HK-2 (cell line): ENCODE data around the gene TXNDC11.

Source experiments
- DNase-seq: peaks from one replicate; pipeline ENCODE4 v3.0.0-alpha.2; 2018; ENCODE audit not compliant: unreplicated experiment

The TXNDC11 gene

GRCh38 chr16:11719171-11719570 is 23.5 kb downstream of the TXNDC11 start:
- no peak for DNase-seq

DNA sequence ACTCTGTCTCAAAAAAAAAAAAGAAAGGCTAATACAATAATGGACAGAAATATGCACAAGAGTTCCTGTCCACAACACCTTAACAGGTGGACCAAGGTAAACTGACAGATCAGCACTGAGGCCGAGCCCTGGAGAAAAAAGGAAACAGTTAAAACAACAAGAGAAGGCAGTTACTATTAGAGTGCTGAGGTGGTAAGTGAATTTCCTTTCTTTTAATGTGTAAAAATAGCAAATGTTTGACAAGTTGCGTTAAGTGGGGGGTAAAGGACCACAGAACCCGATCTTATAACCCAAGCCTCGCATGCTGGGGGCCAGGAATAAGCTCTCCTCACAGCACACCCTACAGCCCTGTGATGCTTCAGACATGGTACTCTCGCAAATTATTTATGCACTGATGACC is 24.8 kb downstream of the TXNDC11 start:
- DNase-seq, result no peak

DNA sequence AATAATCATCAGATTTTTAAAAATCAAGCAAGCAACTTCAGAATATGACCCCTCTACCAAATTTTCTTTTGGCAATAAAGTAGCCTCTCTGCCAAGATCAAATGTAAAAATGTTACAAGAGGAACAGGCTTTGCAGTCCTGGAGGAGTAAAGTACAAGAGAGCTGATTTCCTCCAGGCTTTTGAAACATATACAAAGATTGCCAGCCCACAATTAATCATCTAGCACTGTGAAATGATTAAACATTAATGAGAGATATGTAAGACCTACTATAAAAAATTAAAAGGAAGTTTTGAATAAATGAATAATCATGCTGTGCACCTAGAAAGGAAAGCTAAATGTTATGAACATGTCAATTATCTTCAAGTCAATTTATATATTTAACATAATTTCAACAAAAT is 26.3 kb downstream of the TXNDC11 start:
- DNase-seq, result no peak

- no peak for DNase-seq
Measured at GRCh38 chr16:11715246-11715947, 27.3 kb downstream of the TXNDC11 start.

DNA sequence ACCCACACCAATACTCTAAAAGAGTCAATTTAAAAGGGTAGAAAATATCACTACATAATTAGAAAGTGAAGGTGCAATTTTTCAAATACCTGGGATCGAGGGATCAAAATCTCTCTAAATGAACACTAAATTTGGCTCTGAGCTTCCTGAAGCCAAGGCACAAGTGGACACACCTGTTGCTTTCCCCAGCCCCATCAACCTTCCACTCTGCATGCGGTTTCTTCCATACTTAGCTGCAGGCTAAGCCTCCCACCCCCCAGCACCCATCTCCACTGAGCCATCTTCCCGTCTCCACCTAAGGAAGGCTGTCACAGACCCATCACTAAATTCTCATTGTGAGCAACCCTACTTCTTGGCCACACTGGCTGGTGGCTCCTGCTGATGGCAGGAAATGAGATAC is 30.5 kb downstream of the TXNDC11 start:
- no peak for DNase-seq

DNA sequence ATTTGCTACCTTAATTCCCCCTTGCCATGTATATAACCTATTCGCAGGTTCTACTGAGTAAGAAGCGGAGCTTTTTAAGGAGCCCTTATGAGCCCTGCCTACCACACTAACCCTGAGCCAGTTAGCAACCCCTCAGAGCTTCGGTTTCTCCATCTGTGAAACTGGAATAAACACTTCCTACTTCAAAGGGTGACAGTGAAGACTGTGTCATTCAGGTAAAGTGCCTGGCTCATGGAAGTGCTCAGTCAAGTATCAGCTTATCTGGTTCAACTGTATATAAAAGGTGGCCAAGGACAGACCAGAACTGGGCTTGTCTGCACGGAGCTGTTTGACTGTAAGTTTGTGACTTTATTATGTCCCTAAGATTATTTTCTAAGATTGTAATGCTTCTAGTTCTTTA is 31.0 kb downstream of the TXNDC11 start:
- DNase-seq, result no peak

GRCh38 chr16:11708421-11708820 is 34.2 kb downstream of the TXNDC11 start:
- DNase-seq, result no peak

- DNase-seq, result no peak
Measured at GRCh38 chr16:11707679-11708197, 34.9 kb downstream of the TXNDC11 start.

- DNase-seq, result no peak
Measured at GRCh38 chr16:11706180-11706742, 36.4 kb downstream of the TXNDC11 start.

GRCh38 chr16:11705311-11706025 is 37.2 kb downstream of the TXNDC11 start:
- DNase-seq, result no peak

DNA sequence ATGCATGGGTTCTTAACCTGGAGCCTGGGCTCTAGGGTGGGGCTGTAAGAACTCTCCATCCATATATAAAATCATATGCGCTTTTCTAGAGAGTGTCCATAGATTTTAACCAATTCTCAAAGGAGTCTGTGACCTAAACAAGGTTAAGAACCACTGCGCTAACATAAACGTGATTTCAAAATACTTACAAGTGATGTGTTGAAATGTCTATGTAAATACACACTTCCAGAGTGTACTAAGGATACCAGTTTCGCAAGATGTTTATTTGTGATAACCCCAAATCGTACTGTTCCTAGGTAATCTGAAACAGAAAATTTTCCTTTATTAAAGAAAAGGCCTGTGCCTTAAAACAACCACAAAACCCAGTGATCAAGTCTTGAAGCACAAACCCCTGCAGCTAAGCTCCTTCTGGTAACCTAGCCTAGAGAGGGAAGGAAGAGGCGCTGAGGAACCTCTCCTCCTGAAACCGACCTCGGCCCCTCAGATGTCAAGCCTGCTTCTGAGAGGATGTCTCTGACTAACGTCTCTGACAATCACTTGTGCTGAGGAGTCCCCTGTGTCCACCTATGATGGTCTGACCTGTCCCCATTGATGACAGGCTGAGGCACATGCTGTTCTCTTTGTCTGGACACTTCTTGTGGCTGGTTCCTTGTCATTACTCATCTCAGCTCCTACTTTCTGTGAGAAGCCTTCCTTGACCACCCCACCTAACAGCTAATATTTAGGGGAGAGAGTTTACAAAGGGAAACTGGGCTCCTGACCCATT is 42.2 kb downstream of the TXNDC11 start:
- no peak for DNase-seq

DNA sequence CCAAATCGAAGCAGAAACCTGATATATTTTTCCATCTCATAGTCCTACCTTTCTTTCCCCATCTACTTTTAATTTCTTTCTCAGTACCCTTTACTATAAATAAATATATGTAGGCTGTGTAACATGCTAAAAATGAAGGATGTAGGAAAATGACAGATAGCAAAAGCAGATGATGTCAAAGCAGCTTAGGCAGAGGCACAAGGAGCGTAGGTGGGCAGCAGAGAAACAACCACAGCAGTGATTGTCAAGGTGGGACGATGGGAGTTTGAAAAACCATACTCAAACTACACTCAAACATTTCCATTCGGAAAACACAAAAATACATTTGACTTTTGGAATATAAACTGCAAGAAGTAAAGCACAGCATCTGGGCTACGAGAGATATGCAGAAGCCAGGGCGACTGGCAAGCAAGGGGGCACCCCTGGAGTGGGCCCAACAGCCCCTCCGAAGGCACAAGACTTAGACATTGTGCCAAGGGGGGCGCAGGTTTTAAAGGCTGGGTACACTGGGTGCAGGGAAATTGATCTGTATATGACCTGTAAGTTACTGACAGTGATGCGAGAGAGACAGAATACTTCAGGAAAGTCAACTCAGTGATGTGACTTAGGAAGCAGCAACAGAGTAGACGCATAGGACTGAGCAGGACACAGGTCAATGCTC is 43.3 kb downstream of the TXNDC11 start:
- DNase-seq, result no peak

DNA sequence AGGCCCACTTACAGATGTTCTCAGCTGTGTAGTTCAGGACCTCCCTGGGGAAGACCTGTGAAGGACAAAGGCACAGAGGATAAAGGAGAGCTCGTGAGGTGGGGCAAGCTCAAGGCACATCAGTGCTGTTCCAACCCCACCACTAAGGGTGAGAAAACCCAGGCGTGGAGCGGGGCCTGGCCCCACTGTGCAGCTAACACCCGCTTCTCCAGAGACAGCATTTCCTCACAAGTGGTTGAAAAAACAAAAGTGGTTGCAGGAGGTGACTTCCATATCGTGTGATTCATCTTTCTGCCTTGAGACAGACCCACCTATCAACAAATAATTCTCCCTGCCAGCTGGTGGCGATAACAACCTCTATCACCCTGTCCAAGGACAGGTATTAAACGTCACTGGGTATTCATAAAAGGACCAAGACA is 44.4 kb downstream of the TXNDC11 start:
- no peak for DNase-seq

DNA sequence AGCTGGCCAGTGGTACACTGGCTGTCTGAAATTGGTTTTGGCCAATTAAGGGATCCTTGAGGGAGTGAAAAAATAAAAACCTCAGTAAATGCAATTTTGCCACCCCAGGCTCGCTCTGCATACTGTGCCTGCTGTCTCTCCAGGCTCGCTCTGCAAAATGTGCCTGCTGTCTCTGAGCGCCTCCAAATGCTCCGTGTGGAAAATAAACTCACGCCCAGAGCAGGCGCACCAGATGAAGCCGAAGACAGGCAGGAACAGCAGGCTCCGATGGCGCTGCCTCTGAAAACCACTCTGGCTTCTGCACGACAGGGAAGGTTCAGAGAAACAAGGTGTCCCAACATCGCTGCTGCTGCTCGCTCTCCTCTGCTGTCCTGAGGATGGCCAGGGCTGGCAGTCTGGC is 45.3 kb downstream of the TXNDC11 start:
- no peak for DNase-seq

- no peak for DNase-seq
Measured at GRCh38 chr16:11696266-11697012, 46.2 kb downstream of the TXNDC11 start.

GRCh38 chr16:11692651-11693050 is 50.0 kb downstream of the TXNDC11 start:
- DNase-seq, result no peak

DNA sequence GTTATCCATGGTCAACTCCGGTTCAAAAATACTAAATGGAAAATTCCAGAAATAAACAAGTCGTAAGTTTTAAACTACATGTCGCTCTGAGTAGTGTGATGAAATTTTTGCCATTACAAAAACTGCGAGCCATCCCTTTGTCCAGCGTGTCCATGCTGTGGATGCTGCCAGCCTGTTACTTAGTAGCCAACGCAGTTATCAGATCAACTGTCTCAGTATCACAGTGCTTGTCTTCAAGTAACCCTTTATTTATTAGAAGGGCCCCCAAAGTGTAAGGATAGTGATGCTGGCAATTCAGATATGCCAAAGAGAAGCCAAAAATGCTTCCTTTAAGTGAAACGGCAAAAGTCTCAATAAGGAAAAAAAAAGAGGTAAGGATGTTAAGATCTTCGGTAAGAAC is 50.5 kb downstream of the TXNDC11 start:
- DNase-seq, result no peak

GRCh38 chr16:11691771-11692170 is 50.9 kb downstream of the TXNDC11 start:
- no peak for DNase-seq

DNA sequence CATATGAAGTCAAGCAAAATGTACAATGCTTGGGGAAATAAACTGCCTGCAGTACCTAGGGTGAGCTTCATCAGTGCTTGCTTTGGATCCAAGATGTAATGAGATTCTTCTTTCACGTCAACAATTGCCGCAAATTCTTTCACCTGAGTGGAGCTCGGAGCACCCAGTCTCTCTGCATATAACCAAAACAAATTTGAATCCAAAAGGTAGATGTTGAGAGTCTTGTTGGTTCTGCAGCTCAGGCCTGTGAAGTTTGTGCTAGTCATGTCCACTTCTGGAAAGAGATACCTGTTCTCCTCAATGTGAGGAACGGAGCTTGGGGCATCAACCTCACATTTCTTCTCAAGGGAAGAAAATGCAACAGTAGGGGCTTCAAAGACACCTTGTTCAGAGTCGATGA is 51.4 kb downstream of the TXNDC11 start:
- DNase-seq, result no peak

DNA sequence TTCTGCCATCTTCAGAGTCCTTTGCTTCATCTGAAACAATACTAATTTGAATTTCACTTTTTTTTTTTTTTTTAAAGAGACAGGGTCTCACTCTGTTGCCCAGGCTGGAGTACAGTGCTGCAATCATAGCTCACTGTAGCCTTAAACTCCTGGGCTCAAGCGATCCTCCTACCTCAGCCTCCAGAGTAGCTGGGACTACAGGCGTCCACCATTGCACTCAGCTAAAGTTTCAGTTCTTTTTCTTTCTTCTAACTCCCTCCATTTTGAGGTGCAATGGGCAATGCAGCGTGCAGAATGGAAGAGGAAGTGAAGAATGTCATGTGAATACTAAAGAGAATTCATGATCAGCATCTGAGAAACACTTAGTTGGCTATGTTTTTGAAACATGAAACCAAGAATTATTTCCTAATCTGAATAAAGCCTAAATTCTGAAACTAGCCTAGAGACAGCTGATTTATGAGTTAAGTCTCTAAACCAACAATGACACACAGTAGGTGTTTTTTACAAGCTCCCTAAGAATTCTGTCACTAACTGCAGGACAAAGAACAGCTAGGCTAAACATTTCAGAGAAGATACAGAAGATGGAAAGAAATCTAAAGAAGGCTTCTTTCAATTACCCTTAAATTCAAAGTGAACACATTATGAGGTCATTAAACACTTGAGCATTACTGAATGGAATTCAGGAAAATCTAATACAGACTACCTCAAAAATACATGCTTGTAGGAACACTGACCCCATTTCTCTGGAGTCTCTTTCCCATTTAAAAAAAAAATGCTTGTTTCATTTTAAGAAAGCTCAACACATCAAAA is 53.4 kb downstream of the TXNDC11 start:
- DNase-seq, result no peak
